ENCODE data around the gene TMEM123.

The TMEM123 gene

GRCh38 chr11:102389253-102389652 lies 63.3 kb downstream of the TMEM123 start:
- peaks cover 13% of the 10 kb centered on the region for H3K4me1 ChIP-seq (ENCODE audit: insufficient read depth, low read length, severe bottlenecking)
- no peaks in the 10 kb centered on the region for H3K79me2 ChIP-seq (ENCODE audit: insufficient read depth, low read length)
- H3K9me3 ChIP-seq (ENCODE audit: low read length) = no peaks in the 10 kb centered on the region
- no peak overlapping the region for H3K4me2 ChIP-seq (ENCODE audit: low read length)
- H3K9ac ChIP-seq (ENCODE audit: low read length) = no peak overlapping the region
- H3K4me3 ChIP-seq (ENCODE audit: low read depth, low read length, poor library complexity, severe bottlenecking) = no peak overlapping the region
- H3K27me3 ChIP-seq (ENCODE audit: insufficient read depth, low read length) = no peaks in the 10 kb centered on the region
- no peak overlapping the region for H2AFZ ChIP-seq (ENCODE audit: low read length)
- TF ChIP-seq EZH2 (IDR thresholded peaks at IDR 0.05; ENCODE audit: borderline replicate concordance, low read length) (no peak), CTCF (IDR thresholded peaks at IDR 0.05; ENCODE audit: low read length) (no peak)
- 0 out of 2 replicates have a peak, but pooled peaks cover 4% of the 10 kb centered on the region for H3F3A ChIP-seq (ENCODE audit: insufficient read depth, low read length)
- peaks cover 53% of the 10 kb centered on the region for H3K36me3 ChIP-seq (ENCODE audit: insufficient read depth, low read length)
- H3K9me2 ChIP-seq (ENCODE audit: low read depth, low read length) = no peaks in the 10 kb centered on the region
- no peak overlapping the region for H3K27ac ChIP-seq (ENCODE audit: low read depth, low read length, poor library complexity, severe bottlenecking)
- H4K20me1 ChIP-seq (ENCODE audit: insufficient read depth, low read length) = no peaks in the 10 kb centered on the region

- Histone ChIP-seq H3K9me2 (ENCODE audit: low read depth, low read length) (no peaks in the 10 kb centered on the region), H4K20me1 (ENCODE audit: insufficient read depth, low read length) (no peaks in the 10 kb centered on the region), H3F3A (ENCODE audit: insufficient read depth, low read length) (0 out of 2 replicates have a peak, but pooled peaks cover 4% of the 10 kb centered on the region), H3K4me1 (ENCODE audit: insufficient read depth, low read length, severe bottlenecking) (no peaks in the 10 kb centered on the region), H3K27ac (ENCODE audit: low read depth, low read length, poor library complexity, severe bottlenecking) (no peak overlapping the region), H3K79me2 (ENCODE audit: insufficient read depth, low read length) (no peaks in the 10 kb centered on the region), H3K4me2 (ENCODE audit: low read length) (no peak overlapping the region), H2AFZ (ENCODE audit: low read length) (no peak overlapping the region), H3K9me3 (ENCODE audit: low read length) (no peaks in the 10 kb centered on the region), H3K9ac (ENCODE audit: low read length) (no peak overlapping the region), H3K27me3 (ENCODE audit: insufficient read depth, low read length) (no peaks in the 10 kb centered on the region), H3K4me3 (ENCODE audit: low read depth, low read length, poor library complexity, severe bottlenecking) (no peak overlapping the region), H3K36me3 (ENCODE audit: insufficient read depth, low read length) (peaks cover 38% of the 10 kb centered on the region)
- TF ChIP-seq CTCF (IDR thresholded peaks at IDR 0.05; ENCODE audit: low read length) (no peak), EZH2 (IDR thresholded peaks at IDR 0.05; ENCODE audit: borderline replicate concordance, low read length) (no peak)
Observed at GRCh38 chr11:102387043-102387781, 65.4 kb downstream of the TMEM123 start.

GRCh38 chr11:102386136-102386734 lies 66.3 kb downstream of the TMEM123 start:
- 0 out of 2 replicates have a peak, but pooled peaks cover 4% of the 10 kb centered on the region for H3F3A ChIP-seq (ENCODE audit: insufficient read depth, low read length)
- no peaks in the 10 kb centered on the region for H4K20me1 ChIP-seq (ENCODE audit: insufficient read depth, low read length)
- no peak for TF ChIP-seq EZH2 (IDR thresholded peaks at IDR 0.05; ENCODE audit: borderline replicate concordance, low read length)
- TF ChIP-seq CTCF (IDR thresholded peaks at IDR 0.05; ENCODE audit: low read length) = no peak
- H3K36me3 ChIP-seq (ENCODE audit: insufficient read depth, low read length) = peaks cover 38% of the 10 kb centered on the region
- no peak overlapping the region for H3K4me2 ChIP-seq (ENCODE audit: low read length)
- no peaks in the 10 kb centered on the region for H3K9me3 ChIP-seq (ENCODE audit: low read length)
- H3K27me3 ChIP-seq (ENCODE audit: insufficient read depth, low read length) = no peaks in the 10 kb centered on the region
- no peak overlapping the region for H3K4me3 ChIP-seq (ENCODE audit: low read depth, low read length, poor library complexity, severe bottlenecking)
- no peak overlapping the region for H3K27ac ChIP-seq (ENCODE audit: low read depth, low read length, poor library complexity, severe bottlenecking)
- no peaks in the 10 kb centered on the region for H3K79me2 ChIP-seq (ENCODE audit: insufficient read depth, low read length)
- H3K9me2 ChIP-seq (ENCODE audit: low read depth, low read length) = no peaks in the 10 kb centered on the region
- H3K4me1 ChIP-seq (ENCODE audit: insufficient read depth, low read length, severe bottlenecking) = no peaks in the 10 kb centered on the region
- no peak overlapping the region for H3K9ac ChIP-seq (ENCODE audit: low read length)
- no peak overlapping the region for H2AFZ ChIP-seq (ENCODE audit: low read length)

Measured in OCI-LY1 (cell line).